HepG2 (cell line): ENCODE measurements around the gene GRID1. TPM values are rescaled to one million over a fixed set of nuclear protein-coding genes. Genes with fewer than 3 reads are reported as not detected.

Experiments used
- ATAC-seq: fragments of 200-7000 bp; cut with Tn5 transposase; 3 replicates; pipeline ENCODE4 v1.9.1; 2020; ENCODE audit warnings: mild to moderate bottlenecking, moderate library complexity
- BruUV-seq: library from RNA; stranded (reverse); fragments of 400-500 nt; replicated peaks from 2 replicates; lab custom pipeline; 2021; lab: Mats Ljungman, UMichigan
- CTCF ChIA-PET: fragments of 300-600 bp; formaldehyde crosslinking; extraction: SDS; loops from one replicate; lab custom pipeline; 2021; ENCODE audit warnings: low total read pairs, inconsistent platforms, low intra/inter-chr PET ratio; lab: Yijun Ruan, JAX
- POLR2A ChIA-PET: fragments of 350-600 bp; sonication (Branson Sonifier 250); formaldehyde crosslinking; loops from one replicate; lab custom pipeline; 2020; ENCODE audit warnings: antibody characterized with exemption, inconsistent platforms; lab: Yijun Ruan, JAX
- DNase-seq: peaks from one replicate; pipeline ENCODE4 v3.0.0-alpha.2; 2015; ENCODE audit warnings: low spot score
- FAIRE-seq: peaks from 3 replicates; lab custom pipeline; 2011; peaks lifted over from hg19 to GRCh38; lab: Jason Lieb, UNC
- H2AFZ ChIP-seq: one replicate; pipeline ENCODE4 v1.6.1; 2011; ENCODE audit warnings: low read length, inconsistent platforms
- H3K27ac ChIP-seq: fragments of 300-600 bp; 3 replicates; pipeline ENCODE4 v1.8.0; 2011; ENCODE audit warnings: mixed run types, mild to moderate bottlenecking, mixed read lengths, low read length, inconsistent platforms; ENCODE audit not compliant: insufficient read depth; ENCODE audit errors: extremely low read length
- H3K27me3 ChIP-seq, 2 experiments: fragments of 200-600 bp in 1 of 2; 2 replicates in 1 of 2; 3 replicates in 1 of 2; pipeline versions ENCODE4 v1.6.0 to v1.8.0; 2011; ENCODE audit warnings: low read length in 2 of 2, mild to moderate bottlenecking in 2 of 2, moderate library complexity in 2 of 2, inconsistent platforms in 1 of 2; ENCODE audit not compliant: insufficient read depth in 2 of 2, control insufficient read depth in 1 of 2
- H3K36me3 ChIP-seq, 2 experiments: fragments of 200-600 bp in 1 of 2; replicated peaks in 1 of 2; 2 replicates in 1 of 2; 3 replicates in 1 of 2; pipeline versions ENCODE4 v1.5.1 to v1.8.0; 2011; ENCODE audit warnings: low read length in 2 of 2, inconsistent platforms in 1 of 2; ENCODE audit not compliant: insufficient read depth in 2 of 2, control insufficient read depth in 1 of 2
- H3K4me1 ChIP-seq: 2 replicates; pipeline ENCODE4 v1.5.1; 2012; ENCODE audit warnings: low read length, inconsistent platforms; ENCODE audit not compliant: insufficient read depth
- H3K4me2 ChIP-seq: 2 replicates; pipeline ENCODE4 v1.6.0; 2011; ENCODE audit warnings: low read depth, low read length, inconsistent platforms
- H3K4me3 ChIP-seq, 3 experiments: fragments of 200-600 bp in 1 of 3; sonication (generic), shearing (Covaris generic) in 1 of 3; replicated peaks in 1 of 3; 2 replicates each; pipeline ENCODE4 v1.5.1; 2011 to 2016; ENCODE audit warnings: low read length in 3 of 3, inconsistent platforms in 2 of 3, low read depth in 2 of 3, mild to moderate bottlenecking in 2 of 3, control low read depth in 1 of 3, mixed read lengths in 1 of 3; ENCODE audit not compliant: insufficient read depth in 1 of 3
- H3K79me2 ChIP-seq: one replicate; pipeline ENCODE4 v1.6.1; 2011; ENCODE audit warnings: low read length, inconsistent platforms; ENCODE audit not compliant: insufficient read depth
- H3K9ac ChIP-seq: 2 replicates; pipeline ENCODE4 v1.6.0; 2011; ENCODE audit warnings: mild to moderate bottlenecking, low read depth, low read length, inconsistent platforms; ENCODE audit not compliant: insufficient read depth
- H3K9me3 ChIP-seq: 2 replicates; pipeline ENCODE4 v1.5.1; 2012; ENCODE audit warnings: mild to moderate bottlenecking, low read length
- H4K20me1 ChIP-seq: 2 replicates; pipeline ENCODE4 v1.6.0; 2011; ENCODE audit warnings: inconsistent platforms, mild to moderate bottlenecking, low read length, moderate library complexity; ENCODE audit not compliant: insufficient read depth
- ADNP ChIP-seq: sonication (generic); formaldehyde crosslinking; IDR thresholded peaks from 2 replicates; pipeline ENCODE4 v1.4.0; 2020; ENCODE audit warnings: missing genetic modification reagents
- ATF7-NPFF ChIP-seq: sonication (generic); formaldehyde crosslinking; IDR thresholded peaks from 2 replicates; pipeline ENCODE4 v1.8.1; 2023; ENCODE audit warnings: mild to moderate bottlenecking, low read depth, missing genetic modification reagents, moderate library complexity
- BCL3 ChIP-seq: sonication (generic); formaldehyde crosslinking; IDR thresholded peaks from 2 replicates; pipeline ENCODE4 v1.5.1; 2020; ENCODE audit warnings: mild to moderate bottlenecking, missing genetic modification reagents, moderate library complexity
- CREBL2 ChIP-seq: sonication (generic); formaldehyde crosslinking; IDR thresholded peaks from 2 replicates; pipeline ENCODE4 v1.8.1; 2023; ENCODE audit warnings: missing genetic modification reagents, mild to moderate bottlenecking, borderline replicate concordance
- E2F1 ChIP-seq: sonication (generic); formaldehyde crosslinking; IDR thresholded peaks from 2 replicates; pipeline ENCODE4 v1.5.0; 2020; ENCODE audit warnings: missing genetic modification reagents
- HNRNPL ChIP-seq: fragments of 200-400 bp; formaldehyde crosslinking; IDR thresholded peaks from 2 replicates; pipeline ENCODE4 v1.6.1; 2017; ENCODE audit warnings: mild to moderate bottlenecking, low read depth, low read length
- MBD4 ChIP-seq: IDR thresholded peaks from 2 replicates; pipeline ENCODE4 v1.6.1; 2012; ENCODE audit warnings: low read length, inconsistent platforms, borderline replicate concordance
- MTERF4 ChIP-seq: sonication (generic); formaldehyde crosslinking; IDR thresholded peaks from 2 replicates; pipeline ENCODE4 v1.8.0; 2023; ENCODE audit warnings: mild to moderate bottlenecking, missing genetic modification reagents
- MXD4 ChIP-seq: IDR thresholded peaks from 2 replicates; pipeline ENCODE4 v1.6.1; 2016; ENCODE audit warnings: mild to moderate bottlenecking, missing biosample characterization, missing genetic modification reagents
- NFE2L2 ChIP-seq: fragments of 150-350 bp; IDR thresholded peaks from 2 replicates; pipeline ENCODE4 v1.6.1; 2014; ENCODE audit warnings: low read length
- NR3C1 ChIP-seq: sonication (generic); formaldehyde crosslinking; IDR thresholded peaks from 2 replicates; pipeline ENCODE4 v1.4.0; 2020; ENCODE audit warnings: missing genetic modification reagents
- SP1 ChIP-seq, 2 experiments: fragments of 450-650 bp in 1 of 2; sonication (generic) in 1 of 2; formaldehyde crosslinking in 1 of 2; IDR thresholded peaks; 2 replicates each; pipeline versions ENCODE4 v1.4.0 to v1.6.1; 2016 to 2020; ENCODE audit warnings: missing genetic modification reagents in 1 of 2
- ZFP36L2 ChIP-seq: sonication (generic); formaldehyde crosslinking; IDR thresholded peaks from 2 replicates; pipeline ENCODE4 v1.4.0; 2020; ENCODE audit warnings: missing genetic modification reagents
- ZNF350 ChIP-seq: sonication (generic); formaldehyde crosslinking; IDR thresholded peaks from 2 replicates; pipeline ENCODE4 v1.4.0; 2020; ENCODE audit warnings: mild to moderate bottlenecking, low read depth, missing genetic modification reagents, borderline replicate concordance
- ZNF788 ChIP-seq: sonication (generic); formaldehyde crosslinking; IDR thresholded peaks from 2 replicates; pipeline ENCODE4 v1.5.0; 2020; ENCODE audit warnings: mild to moderate bottlenecking, missing genetic modification reagents, borderline replicate concordance
- WGBS: methylation state at CpG from one replicate; pipeline ENCODE4 v1.1.6; 2017; ENCODE audit warnings: low lambda C conversion rate; 5-methylcytosine and 5-hydroxymethylcytosine counted together
- in situ Hi-C: cut with HindIII; loops from 2 replicates; pipeline ENCODE4 v1.10.0; 2017; ENCODE audit warnings: low pct_unique_long_range_greater_than_20kb; ENCODE audit not compliant: extremely low pct_ligation_motif_present
- intact Hi-C: fragments of 100-400 bp; cut with micrococcal nuclease; formaldehyde crosslinking; loops from one replicate; pipeline ENCODE4 v1.10.0; 2022; ENCODE audit not compliant: unreplicated experiment
- polyA plus RNA-seq, 8 experiments: library from polyadenylated mRNA; depleted of rRNA in 3 of 8; stranded (reverse) in 7 of 8; unstranded in 1 of 8; fragments of >200 nt; fragmentation: Illumina TruSeq in 4 of 8; extraction: Trizol in 4 of 8; gene quantifications; 2 replicates each; pipeline versions ENCODE4 v1.2.1 to v1.2.3, GENCODE V29; 2011 to 2016; ENCODE audit warnings: low read depth in 4 of 8, missing spikeins in 1 of 8, mixed read lengths in 1 of 8; ENCODE audit not compliant: insufficient read depth in 1 of 8
- total RNA-seq, 5 experiments: library from RNA; depleted of rRNA; stranded (reverse); fragments of >200 nt; fragmentation: Illumina TruSeq; extraction: Trizol; gene quantifications; 2 replicates each; pipeline ENCODE4 v1.2.3, GENCODE V29; 2016; ENCODE audit warnings: low read depth in 1 of 5

Gene GRID1
- total and polyA plus RNA-seq, 2 of the 13 experiments (the other 11 are each of a cell fraction or from before 2014, with no cell fraction given): 0.05 TPM; not detected in 1

GRCh38 chr10:86252079-86252478 lies 114.5 kb downstream of the GRID1 start (continued):
- TF ChIP-seq SP1 (IDR thresholded peaks at IDR 0.05) (no peak), SP1 (CRISPR knock-in tag; IDR thresholded peaks at IDR 0.05) (no peak), HNRNPL (no peak), ZFP36L2 (CRISPR knock-in tag) (no peak), ZNF788 (CRISPR knock-in tag) (no peak)

GRCh38 chr10:86251426-86251825 lies 115.2 kb downstream of the GRID1 start:
- Histone ChIP-seq H2AFZ (no peak overlapping the region), H3K9ac (no peak overlapping the region), H3K79me2 (no peaks in the 10 kb centered on the region), H3K9me3 (no peaks in the 10 kb centered on the region), H3K4me3 (no peak overlapping the region), H3K27me3 (peaks cover 0 to 6% of the 10 kb centered on the region in 2 experiments; a peak in 1 of 5 replicates), H3K4me2 (no peak overlapping the region), H3K4me1 (no peaks in the 10 kb centered on the region), H3K27ac (no peak overlapping the region), H3K36me3 (no peaks in the 10 kb centered on the region), H4K20me1 (no peaks in the 10 kb centered on the region)
- POLR2A ChIA-PET: no interaction called here
- WGBS: 0% methylated on average over 2 of the region's 2 CpGs
- TF ChIP-seq NR3C1 (CRISPR knock-in tag): no peak
- no peak for TF ChIP-seq NFE2L2
- no peak for TF ChIP-seq ATF7-NPFF
- no peak for TF ChIP-seq ZNF350 (CRISPR knock-in tag)
- TF ChIP-seq ADNP: no peak
- TF ChIP-seq CREBL2 (CRISPR knock-in tag): no peak
- no peak for TF ChIP-seq E2F1 (CRISPR knock-in tag)
- no peak for TF ChIP-seq BCL3 (CRISPR knock-in tag)
- TF ChIP-seq MXD4 (CRISPR knock-in tag): no peak
- TF ChIP-seq MTERF4 (CRISPR knock-in tag): no peak
- TF ChIP-seq MBD4: no peak
- in situ Hi-C loops: no loop called here
- ATAC-seq (no peak), FAIRE-seq (no peak), DNase-seq (no peak)
- intact Hi-C loops: no loop called here
- no TSS peak for BruUV-seq
- CTCF ChIA-PET: no interaction called here
